HepG2 (cell line): Measurements from ENCODE around the gene ORC2. TPM values are rescaled to one million over a fixed set of nuclear protein-coding genes. Genes with fewer than 3 reads are reported as not detected.
A peak's percentile ranks its signal among the peaks of the same experiment; 100 is the strongest.

Experiments
- CENPX ChIP-seq: sonication (generic); formaldehyde crosslinking; IDR thresholded peaks from 2 replicates; pipeline ENCODE4 v1.9.0; 2021; ENCODE audit warnings: mild to moderate bottlenecking, missing genetic modification reagents, moderate library complexity
- GTF2F1 ChIP-seq: fragments of 150-350 bp; IDR thresholded peaks from 2 replicates; pipeline ENCODE4 v1.6.1; 2014; ENCODE audit warnings: low read length
- MIER3 ChIP-seq: IDR thresholded peaks from 2 replicates; pipeline ENCODE4 v1.6.1; 2016; ENCODE audit warnings: missing compliant biosample characterization, borderline replicate concordance
- NKX3-1 ChIP-seq: sonication (generic); formaldehyde crosslinking; IDR thresholded peaks from 2 replicates; pipeline ENCODE4 v1.5.0; 2020; ENCODE audit warnings: missing genetic modification reagents
- NPAS2 ChIP-seq: sonication (generic); formaldehyde crosslinking; IDR thresholded peaks from 2 replicates; pipeline ENCODE4 v1.8.0; 2022; ENCODE audit warnings: mild to moderate bottlenecking, missing genetic modification reagents, borderline replicate concordance
- SRF ChIP-seq: IDR thresholded peaks from 2 replicates; pipeline ENCODE4 v1.6.1; 2011; ENCODE audit warnings: mild to moderate bottlenecking, low read depth, low read length, moderate library complexity
- STAG1 ChIP-seq: sonication (generic); formaldehyde crosslinking; IDR thresholded peaks from 2 replicates; pipeline ENCODE4 v1.4.0; 2020; ENCODE audit warnings: missing genetic modification reagents
- TBP ChIP-seq: sonication (generic); formaldehyde crosslinking; IDR thresholded peaks from 2 replicates; pipeline ENCODE4 v1.5.0; 2020; ENCODE audit warnings: missing genetic modification reagents
- YEATS2 ChIP-seq: sonication (generic); formaldehyde crosslinking; IDR thresholded peaks from 2 replicates; pipeline ENCODE4 v1.4.0; 2020; ENCODE audit warnings: missing genetic modification reagents, borderline replicate concordance
- ZFP36 ChIP-seq: fragments of 150-350 bp; IDR thresholded peaks from 2 replicates; pipeline ENCODE4 v1.6.1; 2018; ENCODE audit warnings: borderline replicate concordance, low read length, low read depth; ENCODE audit not compliant: partially characterized antibody
- ZNF367 ChIP-seq: sonication (generic); formaldehyde crosslinking; IDR thresholded peaks from 2 replicates; pipeline ENCODE4 v1.4.0; 2020; ENCODE audit warnings: missing genetic modification reagents, borderline replicate concordance
- ZNF432 ChIP-seq: sonication (generic); formaldehyde crosslinking; IDR thresholded peaks from 2 replicates; pipeline ENCODE4 v1.5.0; 2020; ENCODE audit warnings: missing genetic modification reagents, mild to moderate bottlenecking, borderline replicate concordance
- ZNF547 ChIP-seq: sonication (generic); formaldehyde crosslinking; IDR thresholded peaks from 2 replicates; pipeline ENCODE4 v1.5.1; 2020; ENCODE audit warnings: mild to moderate bottlenecking, missing genetic modification reagents
- ZNF672 ChIP-seq: sonication (generic); formaldehyde crosslinking; IDR thresholded peaks from 2 replicates; pipeline ENCODE4 v1.8.1; 2022; ENCODE audit warnings: missing genetic modification reagents
- ZSCAN29 ChIP-seq: sonication (generic); formaldehyde crosslinking; conservative IDR thresholded peaks from 2 replicates; pipeline ENCODE4 v1.4.0; 2020; ENCODE audit warnings: mild to moderate bottlenecking, missing genetic modification reagents
- polyA plus RNA-seq, 8 experiments: library from polyadenylated mRNA; depleted of rRNA in 3 of 8; stranded (reverse) in 7 of 8; unstranded in 1 of 8; fragments of >200 nt; fragmentation: Illumina TruSeq in 4 of 8; extraction: Trizol in 4 of 8; gene quantifications; 2 replicates each; pipeline versions ENCODE4 v1.2.1 to v1.2.3, GENCODE V29; 2011 to 2016; ENCODE audit warnings: low read depth in 4 of 8, missing spikeins in 1 of 8, mixed read lengths in 1 of 8; ENCODE audit not compliant: insufficient read depth in 1 of 8
- total RNA-seq, 5 experiments: library from RNA; depleted of rRNA; stranded (reverse); fragments of >200 nt; fragmentation: Illumina TruSeq; extraction: Trizol; gene quantifications; 2 replicates each; pipeline ENCODE4 v1.2.3, GENCODE V29; 2016; ENCODE audit warnings: low read depth in 1 of 5
- TF ChIP-seq, protein P1 (sequence below): sonication (generic); formaldehyde crosslinking; IDR thresholded peaks from 2 replicates; pipeline ENCODE4 v1.5.0; 2020; ENCODE audit warnings: mild to moderate bottlenecking, missing genetic modification reagents, borderline replicate concordance
- TF ChIP-seq, protein P2 (sequence below): sonication (generic); formaldehyde crosslinking; IDR thresholded peaks from 2 replicates; pipeline ENCODE4 v1.5.1; 2020; ENCODE audit warnings: missing genetic modification reagents, mild to moderate bottlenecking, borderline replicate concordance
- TF ChIP-seq, protein P3 (sequence below): IDR thresholded peaks from 2 replicates; pipeline ENCODE4 v1.6.1; 2016; ENCODE audit warnings: low read depth, borderline replicate concordance
- TF ChIP-seq, protein P4 (sequence below): sonication (generic); formaldehyde crosslinking; IDR thresholded peaks from 2 replicates; pipeline ENCODE4 v1.4.0; 2020; ENCODE audit warnings: missing genetic modification reagents, low read depth, mild to moderate bottlenecking, borderline replicate concordance
- TF ChIP-seq, protein P5 (sequence below): sonication (generic); IDR thresholded peaks from 2 replicates; pipeline ENCODE4 v1.6.1; 2016; ENCODE audit warnings: low read depth, borderline replicate concordance

Gene ORC2
- total and polyA plus RNA-seq, 2 of the 13 experiments (the other 11 are each of a cell fraction or from before 2014, with no cell fraction given), result 19.3 to 73.5 TPM

DNA sequence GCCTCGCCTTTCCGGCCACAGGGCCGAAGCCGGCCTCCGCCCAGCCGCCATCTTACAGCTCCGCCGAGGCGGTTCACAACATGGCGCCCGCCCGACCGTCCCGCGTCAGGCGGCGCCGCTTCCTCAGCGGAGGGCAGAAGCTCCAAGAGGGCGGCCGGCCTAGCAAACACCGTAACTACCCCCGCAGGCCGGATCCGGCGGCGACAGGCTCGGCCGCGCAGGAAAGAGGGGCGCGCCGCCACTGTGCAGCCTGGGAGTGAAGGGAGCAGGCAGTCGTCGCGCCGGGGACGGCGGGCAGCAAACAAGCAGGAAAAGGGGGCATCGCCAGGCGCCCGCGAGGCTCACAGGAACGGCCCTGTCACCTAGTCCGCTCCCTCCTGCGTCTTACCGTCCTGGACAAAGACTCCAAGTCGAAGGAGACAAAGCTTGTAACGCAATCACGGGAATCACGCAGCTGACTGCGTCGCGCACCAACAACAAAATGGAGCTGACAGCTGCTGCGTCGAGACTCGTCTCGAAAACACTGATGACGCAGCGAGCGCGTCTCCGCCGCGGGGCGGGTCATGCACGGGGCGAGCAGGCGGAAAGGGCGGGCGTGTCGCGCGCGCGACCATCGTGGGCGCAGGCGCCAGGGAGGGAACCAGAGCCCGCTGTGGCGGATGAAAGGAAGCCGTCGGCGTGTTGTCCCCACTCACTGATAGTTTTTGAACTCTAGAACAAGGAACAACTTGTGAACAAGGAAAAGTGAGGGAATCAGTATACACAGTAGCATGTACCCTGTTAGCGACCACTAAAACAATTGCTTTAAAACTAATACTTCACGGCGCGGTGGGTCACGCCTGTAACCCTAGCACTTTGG is 99.1 kb downstream of the ORC2 start, which contains the start of gene CLK1 (continued):
- TF ChIP-seq, protein P1, sequence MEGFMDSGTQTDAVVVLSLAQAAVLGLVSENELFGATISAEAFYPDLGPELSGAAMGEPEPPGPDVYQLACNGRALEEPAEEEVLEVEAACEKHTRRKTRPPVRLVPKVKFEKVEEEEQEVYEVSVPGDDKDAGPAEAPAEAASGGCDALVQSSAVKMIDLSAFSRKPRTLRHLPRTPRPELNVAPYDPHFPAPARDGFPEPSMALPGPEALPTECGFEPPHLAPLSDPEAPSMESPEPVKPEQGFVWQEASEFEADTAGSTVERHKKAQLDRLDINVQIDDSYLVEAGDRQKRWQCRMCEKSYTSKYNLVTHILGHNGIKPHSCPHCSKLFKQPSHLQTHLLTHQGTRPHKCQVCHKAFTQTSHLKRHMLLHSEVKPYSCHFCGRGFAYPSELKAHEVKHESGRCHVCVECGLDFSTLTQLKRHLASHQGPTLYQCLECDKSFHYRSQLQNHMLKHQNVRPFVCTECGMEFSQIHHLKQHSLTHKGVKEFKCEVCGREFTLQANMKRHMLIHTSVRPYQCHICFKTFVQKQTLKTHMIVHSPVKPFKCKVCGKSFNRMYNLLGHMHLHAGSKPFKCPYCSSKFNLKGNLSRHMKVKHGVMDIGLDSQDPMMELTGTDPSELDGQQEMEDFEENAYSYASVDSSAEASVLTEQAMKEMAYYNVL (CRISPR knock-in tag), result peak; percentile 83
- peak; percentile 96 for TF ChIP-seq YEATS2 (CRISPR knock-in tag)
- TF ChIP-seq NPAS2 (CRISPR knock-in tag), result no peak
- peak; percentile 87; the same call in 1 of the 2 replicates for TF ChIP-seq TBP (CRISPR knock-in tag)
- no peak; the same call in none of the 2 replicates for TF ChIP-seq ZNF367 (CRISPR knock-in tag)
- TF ChIP-seq GTF2F1, result peak; percentile 94
- TF ChIP-seq MIER3 (CRISPR knock-in tag), result peak; percentile 97
- TF ChIP-seq SRF, result no peak
- peak; percentile 97 for TF ChIP-seq ZNF547 (CRISPR knock-in tag)
- TF ChIP-seq CENPX, result no peak
- TF ChIP-seq ZNF672 (CRISPR knock-in tag), result no peak
- TF ChIP-seq STAG1, result peak; percentile 10; the same call in 1 of the 2 replicates
- TF ChIP-seq, protein P2, sequence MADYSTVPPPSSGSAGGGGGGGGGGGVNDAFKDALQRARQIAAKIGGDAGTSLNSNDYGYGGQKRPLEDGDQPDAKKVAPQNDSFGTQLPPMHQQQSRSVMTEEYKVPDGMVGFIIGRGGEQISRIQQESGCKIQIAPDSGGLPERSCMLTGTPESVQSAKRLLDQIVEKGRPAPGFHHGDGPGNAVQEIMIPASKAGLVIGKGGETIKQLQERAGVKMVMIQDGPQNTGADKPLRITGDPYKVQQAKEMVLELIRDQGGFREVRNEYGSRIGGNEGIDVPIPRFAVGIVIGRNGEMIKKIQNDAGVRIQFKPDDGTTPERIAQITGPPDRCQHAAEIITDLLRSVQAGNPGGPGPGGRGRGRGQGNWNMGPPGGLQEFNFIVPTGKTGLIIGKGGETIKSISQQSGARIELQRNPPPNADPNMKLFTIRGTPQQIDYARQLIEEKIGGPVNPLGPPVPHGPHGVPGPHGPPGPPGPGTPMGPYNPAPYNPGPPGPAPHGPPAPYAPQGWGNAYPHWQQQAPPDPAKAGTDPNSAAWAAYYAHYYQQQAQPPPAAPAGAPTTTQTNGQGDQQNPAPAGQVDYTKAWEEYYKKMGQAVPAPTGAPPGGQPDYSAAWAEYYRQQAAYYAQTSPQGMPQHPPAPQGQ (CRISPR knock-in tag), result 0 out of 2 replicates have a peak, but pooled peaks have one; percentile 74
- peak; percentile 92 for TF ChIP-seq ZSCAN29 (CRISPR knock-in tag)
- TF ChIP-seq, protein P3, sequence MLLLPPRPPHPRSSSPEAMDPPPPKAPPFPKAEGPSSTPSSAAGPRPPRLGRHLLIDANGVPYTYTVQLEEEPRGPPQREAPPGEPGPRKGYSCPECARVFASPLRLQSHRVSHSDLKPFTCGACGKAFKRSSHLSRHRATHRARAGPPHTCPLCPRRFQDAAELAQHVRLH (CRISPR knock-in tag), result peak; percentile 91; the same call in 1 of the 2 replicates
- TF ChIP-seq, protein P4, sequence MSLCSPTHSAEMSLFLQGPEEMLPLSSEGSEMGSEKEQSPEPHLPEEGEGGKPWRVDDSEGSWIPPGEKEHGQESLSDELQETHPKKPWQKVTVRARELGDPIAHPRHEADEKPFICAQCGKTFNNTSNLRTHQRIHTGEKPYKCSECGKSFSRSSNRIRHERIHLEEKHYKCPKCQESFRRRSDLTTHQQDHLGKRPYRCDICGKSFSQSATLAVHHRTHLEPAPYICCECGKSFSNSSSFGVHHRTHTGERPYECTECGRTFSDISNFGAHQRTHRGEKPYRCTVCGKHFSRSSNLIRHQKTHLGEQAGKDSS (CRISPR knock-in tag), result peak; percentile 93; the same call in 1 of the 2 replicates
- TF ChIP-seq ZFP36, result no peak
- TF ChIP-seq ZNF432 (CRISPR knock-in tag), result 0 out of 2 replicates have a peak, but pooled peaks have one; percentile 74
- peak; percentile 97 for TF ChIP-seq NKX3-1 (CRISPR knock-in tag)
- TF ChIP-seq, protein P5, sequence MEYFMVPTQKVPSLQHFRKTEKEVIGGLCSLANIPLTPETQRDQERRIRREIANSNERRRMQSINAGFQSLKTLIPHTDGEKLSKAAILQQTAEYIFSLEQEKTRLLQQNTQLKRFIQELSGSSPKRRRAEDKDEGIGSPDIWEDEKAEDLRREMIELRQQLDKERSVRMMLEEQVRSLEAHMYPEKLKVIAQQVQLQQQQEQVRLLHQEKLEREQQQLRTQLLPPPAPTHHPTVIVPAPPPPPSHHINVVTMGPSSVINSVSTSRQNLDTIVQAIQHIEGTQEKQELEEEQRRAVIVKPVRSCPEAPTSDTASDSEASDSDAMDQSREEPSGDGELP, result peak; percentile 94
